Fibroblast of villous mesenchyme (primary cell): ENCODE measurements around the gene TANGO6. TPM values are rescaled to one million over a fixed set of nuclear protein-coding genes. Genes with fewer than 3 reads are reported as not detected.

Experiments used
- DNase-seq: peaks from one replicate; pipeline ENCODE4 v3.0.0-alpha.2; 2010; ENCODE audit warnings: low read depth
- H3K4me3 ChIP-seq: 2 replicates; pipeline ENCODE4 v1.5.1; 2011; ENCODE audit warnings: low read depth, mild to moderate bottlenecking, low read length
- total RNA-seq: library from RNA; depleted of rRNA; stranded (reverse); fragments of >200 nt; gene quantifications from 2 replicates; pipeline ENCODE4 v1.2.3, GENCODE V29; 2012
- TF ChIP-seq, protein P1 (sequence below): IDR thresholded peaks from 2 replicates; pipeline ENCODE4 v1.5.1; 2012; ENCODE audit warnings: low read depth, mild to moderate bottlenecking, low read length; ENCODE audit not compliant: insufficient read depth

TANGO6 gene
- total RNA-seq, 1 donor: 37.1 TPM

DNA sequence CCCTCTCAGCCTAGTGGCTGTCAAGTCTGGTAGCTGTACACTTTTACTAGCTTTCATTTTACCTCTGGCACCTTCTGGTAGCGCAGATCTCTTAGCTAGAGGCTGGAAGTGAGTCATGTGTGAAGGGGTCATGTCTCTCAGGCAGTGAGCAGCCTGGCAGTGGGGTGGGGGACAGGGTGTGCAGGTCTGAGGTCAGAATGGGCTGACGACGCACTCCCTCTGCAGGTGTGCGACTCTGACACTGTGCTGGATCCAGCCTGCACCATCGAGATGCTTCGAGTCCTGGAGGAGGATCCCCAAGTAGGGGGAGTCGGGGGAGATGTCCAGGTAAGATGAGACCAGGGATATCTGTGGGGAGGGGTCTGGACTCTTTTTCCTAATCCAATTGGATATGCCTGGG, 269.9 kb downstream of the TANGO6 start:
- DNase-seq: no peak
- no peak overlapping the region for H3K4me3 ChIP-seq
- TF ChIP-seq, protein P1, sequence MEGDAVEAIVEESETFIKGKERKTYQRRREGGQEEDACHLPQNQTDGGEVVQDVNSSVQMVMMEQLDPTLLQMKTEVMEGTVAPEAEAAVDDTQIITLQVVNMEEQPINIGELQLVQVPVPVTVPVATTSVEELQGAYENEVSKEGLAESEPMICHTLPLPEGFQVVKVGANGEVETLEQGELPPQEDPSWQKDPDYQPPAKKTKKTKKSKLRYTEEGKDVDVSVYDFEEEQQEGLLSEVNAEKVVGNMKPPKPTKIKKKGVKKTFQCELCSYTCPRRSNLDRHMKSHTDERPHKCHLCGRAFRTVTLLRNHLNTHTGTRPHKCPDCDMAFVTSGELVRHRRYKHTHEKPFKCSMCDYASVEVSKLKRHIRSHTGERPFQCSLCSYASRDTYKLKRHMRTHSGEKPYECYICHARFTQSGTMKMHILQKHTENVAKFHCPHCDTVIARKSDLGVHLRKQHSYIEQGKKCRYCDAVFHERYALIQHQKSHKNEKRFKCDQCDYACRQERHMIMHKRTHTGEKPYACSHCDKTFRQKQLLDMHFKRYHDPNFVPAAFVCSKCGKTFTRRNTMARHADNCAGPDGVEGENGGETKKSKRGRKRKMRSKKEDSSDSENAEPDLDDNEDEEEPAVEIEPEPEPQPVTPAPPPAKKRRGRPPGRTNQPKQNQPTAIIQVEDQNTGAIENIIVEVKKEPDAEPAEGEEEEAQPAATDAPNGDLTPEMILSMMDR: no peak

- no peak overlapping the region for H3K4me3 ChIP-seq
- TF ChIP-seq, protein P1: no peak
- DNase-seq: no peak
Measured at GRCh38 chr16:69114346-69114975, 271.1 kb downstream of the TANGO6 start.

GRCh38 chr16:69114976-69115355, 271.6 kb downstream of the TANGO6 start:
- DNase-seq: no peak
- no peak overlapping the region for H3K4me3 ChIP-seq
- TF ChIP-seq, protein P1: no peak

DNA sequence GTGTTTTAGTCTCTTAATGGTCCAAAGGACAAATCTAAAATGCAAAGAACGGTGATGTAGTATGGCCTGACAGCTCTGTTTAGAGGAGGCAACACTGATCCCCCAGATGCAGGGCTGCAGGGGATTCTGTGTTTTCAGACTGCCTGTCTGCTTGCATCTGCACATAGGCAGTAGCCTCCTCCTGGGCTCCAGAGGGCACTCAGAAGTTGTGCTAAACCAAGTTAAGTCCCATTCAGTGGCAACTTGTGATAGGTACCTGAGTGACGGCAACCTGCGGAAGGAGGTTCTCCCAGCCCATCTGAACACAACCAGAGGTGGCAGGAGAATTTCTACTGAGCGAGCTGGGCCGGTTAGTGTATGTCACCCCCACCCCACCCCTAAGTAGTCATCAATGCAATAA, 272.0 kb downstream of the TANGO6 start:
- DNase-seq: no peak
- H3K4me3 ChIP-seq: no peak overlapping the region
- TF ChIP-seq, protein P1: no peak

DNA sequence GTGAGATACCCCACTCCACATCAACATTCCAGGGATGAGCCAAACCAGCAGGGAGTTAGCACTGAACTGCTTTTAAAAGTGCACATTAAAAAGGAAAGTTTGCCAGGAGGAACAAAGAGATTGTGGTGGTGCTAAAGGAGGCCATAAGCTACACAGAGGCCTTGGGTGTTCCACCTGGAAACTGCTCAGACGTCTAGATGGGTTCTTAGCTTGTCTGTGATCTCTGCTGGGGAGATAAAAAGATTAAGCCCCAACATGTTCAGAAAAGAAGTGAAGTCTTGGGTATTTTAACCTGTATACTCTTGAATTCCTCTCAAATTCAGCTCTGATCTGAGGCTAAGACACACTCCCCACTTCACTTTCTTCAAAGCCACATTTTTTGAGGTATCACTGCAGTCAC, 272.5 kb downstream of the TANGO6 start:
- TF ChIP-seq, protein P1: no peak
- no peak overlapping the region for H3K4me3 ChIP-seq
- no peak for DNase-seq

GRCh38 chr16:69116256-69116875, 273.0 kb downstream of the TANGO6 start:
- H3K4me3 ChIP-seq: no peak overlapping the region
- TF ChIP-seq, protein P1: no peak
- DNase-seq: no peak
